ENCODE measurements around the gene ANK2.

Gene ANK2

DNA sequence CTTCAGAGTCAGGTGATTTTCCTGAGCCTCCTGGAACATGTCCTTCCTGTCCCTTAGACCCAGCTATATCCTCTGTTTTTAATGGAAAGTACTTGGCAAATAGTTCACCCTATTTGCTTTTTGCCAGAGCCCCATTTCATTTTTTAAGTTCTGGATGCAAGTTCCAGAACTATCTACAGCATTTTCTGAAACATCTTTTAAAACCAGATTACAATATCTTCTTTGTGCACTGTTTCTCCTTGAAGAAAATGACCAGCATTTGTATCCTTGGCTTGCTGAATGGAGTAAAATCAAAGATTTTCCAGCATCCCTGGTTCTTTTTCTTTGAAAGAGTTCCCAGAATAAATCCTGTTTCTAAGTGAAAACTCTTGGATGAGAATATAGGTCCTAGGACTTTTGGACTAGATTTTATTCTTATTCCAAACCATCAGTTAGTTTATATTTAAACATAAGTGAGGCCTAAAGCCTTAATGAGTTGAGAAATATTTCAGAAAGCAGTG, 224.3 kb downstream of the ANK2 start:
- no peak for FAIRE-seq
- DNase-seq (ENCODE audit: insufficient read length, low spot score), result no peak

DNA sequence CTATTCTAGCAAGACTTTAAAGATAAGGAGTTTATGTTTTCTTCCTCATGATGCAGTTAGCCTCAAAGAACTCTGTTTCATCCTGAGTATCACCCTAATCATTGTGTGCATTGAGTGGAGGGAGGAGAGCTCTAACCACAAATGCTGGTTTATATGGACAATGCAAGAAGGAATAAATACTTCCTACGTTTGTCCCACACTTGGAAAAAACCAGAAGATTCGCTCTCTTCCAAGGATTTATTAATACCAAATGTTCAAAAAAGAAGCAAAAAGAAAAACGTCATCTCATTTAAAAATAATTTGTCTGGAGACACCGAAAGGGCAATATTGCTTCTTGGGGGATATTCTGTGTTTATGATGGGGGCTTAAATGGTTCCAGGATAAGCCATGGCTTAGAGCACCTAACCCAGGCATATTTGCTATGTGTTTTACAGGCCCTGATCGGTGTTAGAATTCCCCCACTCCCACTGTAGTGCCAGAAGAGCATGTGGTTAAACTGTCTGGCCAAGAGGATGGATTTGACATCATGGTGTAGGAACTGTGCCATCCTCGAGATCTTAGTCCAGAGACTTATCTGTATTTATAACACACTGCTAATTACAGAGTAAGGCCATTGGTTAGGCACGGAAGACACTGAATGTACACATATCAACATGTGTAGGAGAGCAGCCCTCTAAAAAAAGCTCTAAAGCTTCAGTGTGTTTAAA, 227.2 kb downstream of the ANK2 start:
- FAIRE-seq, result no peak
- no peak for DNase-seq (ENCODE audit: insufficient read length, low spot score)

DNA sequence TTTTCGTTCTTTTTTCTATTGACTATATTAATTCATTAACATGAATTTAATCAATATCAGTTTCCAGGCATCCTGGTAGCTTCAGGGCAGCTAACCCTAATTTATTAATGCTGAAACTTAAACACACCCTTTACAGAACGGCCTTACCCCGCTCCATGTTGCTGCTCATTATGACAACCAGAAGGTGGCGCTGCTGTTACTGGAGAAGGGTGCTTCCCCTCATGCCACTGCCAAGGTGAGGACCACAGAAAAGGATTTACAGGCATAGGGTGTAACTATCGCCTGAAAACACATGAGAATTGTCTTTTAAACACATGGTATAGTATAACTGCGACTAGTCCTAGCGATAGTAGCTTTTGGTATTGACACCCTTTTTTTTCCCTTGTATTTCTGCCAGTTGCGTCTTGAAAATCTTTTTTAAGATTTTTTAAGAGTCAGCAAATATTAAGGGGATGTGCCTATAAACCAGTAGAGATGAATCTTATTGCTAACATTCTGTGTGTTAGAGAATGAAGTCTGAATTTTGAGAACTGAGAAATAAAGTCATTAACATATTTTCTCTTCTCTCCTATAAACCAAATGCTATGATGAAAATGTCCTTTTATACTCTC, 229.0 kb downstream of the ANK2 start:
- FAIRE-seq (peak; percentile 69), DNase-seq (ENCODE audit: insufficient read length, low spot score) (peak; percentile 73)

DNA sequence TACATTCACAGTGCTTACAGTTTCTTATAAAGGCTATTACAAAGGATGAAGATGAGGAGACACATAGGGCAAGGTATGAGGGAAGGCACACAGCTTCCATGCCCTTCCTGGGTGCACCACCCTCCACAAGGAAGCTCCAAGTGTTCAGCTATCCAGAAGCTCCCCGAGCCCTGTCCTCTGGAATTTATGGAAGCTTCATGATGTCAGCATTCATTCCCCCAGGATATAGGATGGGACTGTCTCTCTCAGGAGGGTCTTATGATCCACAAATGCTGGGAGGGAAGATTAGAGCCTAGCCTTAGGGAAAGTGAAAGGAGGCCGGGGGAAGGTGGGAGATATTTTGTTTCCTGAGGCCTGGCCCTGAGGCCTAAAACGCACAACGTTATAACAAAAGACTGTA, 236.0 kb downstream of the ANK2 start:
- DNase-seq (ENCODE audit: insufficient read length, low spot score) (no peak), FAIRE-seq (no peak)

DNA sequence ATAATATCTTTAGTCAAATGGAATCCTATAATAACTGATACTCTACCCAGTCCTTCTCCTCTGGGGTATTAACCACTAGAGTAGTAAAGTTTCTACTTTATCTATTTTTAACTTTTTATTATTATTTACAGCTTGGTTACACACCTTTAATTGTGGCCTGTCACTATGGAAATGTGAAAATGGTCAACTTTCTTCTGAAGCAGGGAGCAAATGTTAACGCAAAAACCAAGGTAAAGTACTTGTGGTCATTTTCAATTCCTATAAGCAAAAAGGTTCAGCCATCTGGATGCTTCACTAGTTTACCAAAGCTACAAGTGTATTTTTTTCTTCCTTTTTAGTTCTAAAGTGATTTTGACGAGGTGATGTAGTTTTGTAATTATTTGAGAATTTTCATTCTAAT, 238.8 kb downstream of the ANK2 start:
- DNase-seq (ENCODE audit: insufficient read length, low spot score), result no peak
- no peak for FAIRE-seq

DNA sequence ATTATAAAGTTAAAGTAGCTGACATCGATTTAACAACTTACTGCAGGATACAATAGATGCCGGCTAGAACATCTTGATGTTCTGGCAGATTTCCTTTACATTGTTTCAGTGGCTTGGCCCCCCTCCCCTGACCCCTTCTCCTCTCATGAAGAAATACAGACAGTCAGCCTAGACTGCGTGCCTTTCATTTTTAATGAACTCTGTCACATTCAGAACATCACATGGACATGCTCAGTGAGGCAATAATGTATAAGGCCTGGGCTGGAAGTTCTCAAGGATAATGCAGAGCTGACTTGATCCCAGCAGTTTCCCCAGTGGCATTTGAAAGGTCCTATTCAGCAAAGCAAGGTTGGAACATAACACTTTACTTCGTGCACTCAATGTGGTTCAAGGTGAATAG, 239.2 kb downstream of the ANK2 start:
- DNase-seq (ENCODE audit: insufficient read length, low spot score) (no peak), FAIRE-seq (no peak)

DNA sequence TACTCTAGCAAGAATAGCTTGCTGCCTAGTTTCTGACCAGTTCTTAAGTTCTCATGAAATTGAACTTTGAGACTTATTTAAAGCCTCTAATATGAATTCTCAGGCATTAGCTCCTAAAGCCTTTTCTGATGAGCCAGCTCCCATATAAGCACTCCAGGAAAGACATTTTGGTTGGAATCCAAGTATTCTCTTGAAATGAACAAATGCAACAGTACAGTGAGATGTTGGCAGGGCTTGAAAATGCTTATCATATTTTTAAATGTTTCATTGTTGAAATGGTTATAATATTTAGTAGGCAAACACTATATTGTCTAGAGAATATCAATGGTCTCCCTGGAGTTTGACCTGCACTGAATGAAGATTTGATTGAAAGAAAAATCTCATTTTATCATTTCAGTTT, 240.3 kb downstream of the ANK2 start:
- no peak for FAIRE-seq
- DNase-seq (ENCODE audit: insufficient read length, low spot score), result no peak

DNA sequence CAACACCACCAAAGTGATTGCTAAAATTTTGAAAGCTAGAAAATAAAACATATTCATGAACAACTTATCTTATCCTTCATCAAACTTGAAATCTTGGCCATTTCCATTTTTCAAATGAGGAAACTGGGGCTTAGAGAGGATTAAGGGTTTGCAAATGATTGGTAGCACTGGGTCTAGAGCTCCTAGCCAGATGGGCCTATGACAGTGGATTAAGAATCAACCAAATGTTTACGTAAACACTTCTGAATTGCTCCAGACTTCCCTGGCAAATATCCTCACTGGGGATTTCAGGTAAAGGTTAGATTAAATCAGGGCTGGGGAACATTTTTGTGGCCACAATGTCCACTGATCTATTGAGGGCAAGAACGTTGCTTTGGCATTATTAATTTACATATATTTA, 241.2 kb downstream of the ANK2 start:
- DNase-seq (ENCODE audit: insufficient read length, low spot score) (no peak), FAIRE-seq (no peak)

DNA sequence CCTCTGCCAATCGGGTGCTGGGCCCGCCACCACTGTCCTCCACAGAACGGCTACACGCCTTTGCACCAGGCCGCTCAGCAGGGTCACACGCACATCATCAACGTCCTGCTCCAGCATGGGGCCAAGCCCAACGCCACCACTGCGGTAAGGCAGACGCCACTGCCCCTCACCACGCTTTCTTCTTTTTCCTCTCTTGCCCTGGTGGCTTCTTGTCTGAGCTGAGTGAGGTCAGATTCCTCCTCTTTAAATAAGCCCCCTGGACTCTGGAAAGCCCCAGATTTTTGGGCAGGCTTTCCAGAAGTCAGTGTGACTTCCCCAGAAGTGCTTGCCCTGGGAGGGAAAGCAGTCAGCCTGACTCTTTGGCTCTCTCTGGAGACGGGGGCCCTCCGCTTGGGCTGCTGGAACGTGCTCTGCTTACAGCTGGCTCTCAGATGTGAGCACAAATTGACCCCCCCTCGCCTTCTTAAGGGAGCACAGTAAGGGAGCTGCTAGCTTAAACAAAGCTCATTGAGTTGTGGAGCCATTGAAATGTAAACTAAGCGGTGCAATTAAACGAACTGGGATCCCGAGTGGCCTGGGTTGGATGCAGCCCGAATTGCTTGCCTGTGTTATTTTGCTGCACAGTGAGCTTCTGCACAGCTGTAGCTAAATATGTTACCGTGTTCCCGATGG, 243.1 kb downstream of the ANK2 start:
- DNase-seq (ENCODE audit: insufficient read length, low spot score), result no peak
- no peak for FAIRE-seq

DNA sequence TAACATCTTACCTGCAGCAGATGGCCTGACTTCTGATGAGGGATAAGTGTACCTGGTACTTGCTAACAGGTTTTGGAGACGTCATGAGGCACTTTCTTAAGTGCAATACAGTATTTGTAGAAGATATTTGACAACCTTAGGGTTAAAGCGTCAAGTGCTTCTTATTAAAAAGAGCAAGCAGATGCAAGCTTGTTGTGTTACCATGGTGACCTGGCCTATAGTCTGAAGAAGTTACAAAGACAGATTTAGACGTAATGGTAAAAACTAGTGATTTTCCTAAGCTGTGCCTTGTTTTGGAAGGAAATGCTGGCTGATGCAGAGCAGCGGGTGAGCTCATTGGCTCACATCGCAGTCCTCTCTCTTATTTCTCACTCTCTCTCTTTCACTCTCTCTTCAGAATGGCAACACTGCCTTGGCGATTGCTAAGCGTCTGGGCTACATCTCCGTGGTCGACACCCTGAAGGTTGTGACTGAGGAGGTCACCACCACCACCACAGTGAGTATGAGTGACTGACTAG, 243.6 kb downstream of the ANK2 start:
- DNase-seq (ENCODE audit: insufficient read length, low spot score) (no peak), FAIRE-seq (no peak)

DNA sequence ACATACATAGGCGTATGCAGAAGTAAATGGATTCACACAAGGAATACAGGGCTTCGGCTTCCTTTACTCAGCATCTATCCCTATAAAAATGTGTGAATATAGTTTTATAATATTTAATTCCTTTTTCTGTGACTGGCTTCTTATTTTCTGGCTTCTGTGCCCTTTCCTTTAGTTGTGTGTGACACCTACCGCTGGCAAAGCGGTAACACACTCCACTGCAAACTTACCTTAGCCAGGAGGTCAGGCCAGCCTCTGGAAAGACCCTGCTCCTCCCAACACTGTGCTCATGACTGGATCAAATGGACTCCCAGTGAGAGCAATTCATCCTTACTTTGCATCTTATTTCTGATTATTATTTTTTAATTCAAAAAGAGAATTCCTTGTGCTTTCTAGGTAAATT, 244.2 kb downstream of the ANK2 start:
- no peak for DNase-seq (ENCODE audit: insufficient read length, low spot score)
- no peak for FAIRE-seq

DNA sequence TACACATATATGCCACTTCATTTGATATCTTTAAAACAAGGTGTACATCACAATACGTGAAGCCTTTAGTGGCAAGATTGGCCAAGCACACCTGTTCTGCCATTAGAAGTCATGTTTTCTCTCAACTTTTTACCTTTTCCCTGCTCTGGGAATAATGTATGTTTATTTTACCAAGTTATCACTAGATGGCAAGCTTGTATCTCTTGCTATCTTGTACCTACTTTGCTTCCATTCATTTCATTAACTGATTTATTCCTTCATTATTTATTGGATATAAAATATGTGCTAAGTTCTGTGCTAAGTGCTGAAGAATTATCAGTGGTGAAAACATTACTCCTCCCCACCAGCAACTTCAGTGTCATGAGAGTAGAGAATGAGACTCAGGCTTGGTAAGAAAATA, 245.5 kb downstream of the ANK2 start:
- no peak for FAIRE-seq

DNA sequence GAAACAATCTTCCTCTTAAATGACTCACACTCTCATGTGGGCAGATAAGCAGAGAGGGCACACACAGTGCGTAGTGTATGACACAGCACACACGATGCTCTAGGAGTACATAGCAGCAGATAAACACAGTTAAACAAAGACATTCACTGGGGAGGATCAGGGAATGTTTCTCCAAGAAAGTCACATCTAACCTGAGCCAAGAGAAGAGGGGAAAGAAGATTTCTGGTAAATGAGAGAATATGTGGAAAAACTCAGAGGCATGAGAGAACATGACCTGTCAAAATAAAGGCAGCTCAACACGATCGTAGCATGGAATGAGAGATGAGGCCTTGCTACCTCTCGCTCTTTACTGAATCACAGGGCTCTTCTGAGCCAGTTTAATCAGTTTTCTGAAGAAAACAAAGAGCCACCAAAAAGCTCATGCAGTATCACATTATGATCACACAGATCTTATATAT, 251.0 kb downstream of the ANK2 start:
- FAIRE-seq (no peak), DNase-seq (ENCODE audit: insufficient read length, low spot score) (no peak)

More for the DNA sequence above, 245.5 kb downstream of the ANK2 start:
- DNase-seq (ENCODE audit: insufficient read length, low spot score), result no peak

DNA sequence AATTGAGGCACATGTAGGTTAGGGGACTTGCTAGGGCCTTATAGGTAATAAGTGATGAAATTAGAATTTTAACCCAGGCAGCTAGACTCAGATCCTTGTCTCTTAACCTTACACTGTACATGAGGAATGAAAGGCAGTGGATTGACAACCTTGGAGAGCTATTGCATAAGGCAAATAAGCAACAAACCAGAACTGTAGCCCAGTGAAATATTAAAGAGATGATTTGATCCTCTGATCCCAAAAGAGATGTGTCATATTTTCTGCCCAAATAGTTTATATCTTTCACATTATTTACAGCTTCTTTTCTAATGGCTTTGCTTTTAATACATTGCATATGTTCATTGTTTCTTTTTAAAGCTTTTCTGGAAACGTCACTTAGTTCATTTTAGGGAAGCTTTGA, 252.6 kb downstream of the ANK2 start:
- FAIRE-seq (no peak), DNase-seq (ENCODE audit: insufficient read length, low spot score) (no peak)

DNA sequence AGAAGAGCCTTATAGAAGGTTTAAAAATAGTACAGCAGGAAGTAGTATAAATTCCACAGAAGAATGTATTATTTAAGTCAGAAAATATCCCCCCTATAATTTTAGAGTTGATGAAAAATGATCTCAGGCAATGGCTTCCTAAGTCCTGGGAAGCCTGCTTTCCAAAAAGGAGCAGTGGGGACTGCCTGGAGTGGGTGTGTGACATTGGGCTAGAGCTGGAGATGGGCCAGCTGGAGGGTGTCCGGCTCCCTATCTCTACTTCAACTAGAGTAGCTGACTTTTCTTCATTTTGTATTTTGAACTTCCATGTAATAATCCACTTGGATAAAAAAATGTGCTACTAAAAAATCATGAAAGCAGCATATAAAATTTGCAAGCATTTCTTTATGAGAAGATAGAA, 253.9 kb downstream of the ANK2 start:
- no peak for DNase-seq (ENCODE audit: insufficient read length, low spot score)
- FAIRE-seq, result no peak

DNA sequence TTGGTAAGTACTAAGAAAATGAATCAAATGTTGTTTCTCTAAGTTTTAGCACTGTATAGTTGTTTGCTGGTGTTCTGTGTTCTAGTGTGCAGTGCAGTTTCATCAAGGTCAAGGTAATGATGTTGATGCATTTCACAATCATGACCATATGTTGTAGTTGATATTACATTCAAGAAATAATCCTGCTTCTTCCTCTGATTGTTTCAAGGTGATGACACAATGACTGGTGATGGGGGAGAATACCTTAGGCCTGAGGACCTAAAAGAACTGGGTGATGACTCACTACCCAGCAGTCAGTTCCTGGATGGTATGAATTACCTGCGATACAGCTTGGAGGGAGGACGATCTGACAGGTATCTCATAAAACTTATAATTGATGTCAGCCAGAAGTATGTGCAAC, 261.6 kb downstream of the ANK2 start:
- peak; percentile 62 for FAIRE-seq
- DNase-seq (ENCODE audit: insufficient read length, low spot score), result no peak

DNA sequence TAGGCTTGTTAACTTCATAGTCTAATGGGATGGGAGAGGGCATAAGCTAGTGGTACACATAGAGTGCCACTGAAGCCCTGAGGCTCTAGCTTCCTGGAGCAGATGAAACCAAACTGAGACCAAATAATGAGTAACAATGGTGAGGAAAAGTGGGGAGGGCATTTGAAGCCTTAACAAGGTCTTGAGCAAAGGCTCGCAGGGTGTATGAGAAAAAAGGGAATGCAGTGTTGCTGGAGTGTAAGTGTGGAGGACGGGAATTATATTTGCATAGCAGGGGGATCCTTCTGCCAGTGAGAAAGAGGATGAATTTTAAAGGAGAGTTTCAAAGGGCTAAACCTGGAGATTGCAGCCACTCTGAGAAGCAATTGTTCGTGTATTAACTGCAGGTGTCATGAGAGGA, 263.1 kb downstream of the ANK2 start:
- DNase-seq (ENCODE audit: insufficient read length, low spot score) (no peak), FAIRE-seq (no peak)

DNA sequence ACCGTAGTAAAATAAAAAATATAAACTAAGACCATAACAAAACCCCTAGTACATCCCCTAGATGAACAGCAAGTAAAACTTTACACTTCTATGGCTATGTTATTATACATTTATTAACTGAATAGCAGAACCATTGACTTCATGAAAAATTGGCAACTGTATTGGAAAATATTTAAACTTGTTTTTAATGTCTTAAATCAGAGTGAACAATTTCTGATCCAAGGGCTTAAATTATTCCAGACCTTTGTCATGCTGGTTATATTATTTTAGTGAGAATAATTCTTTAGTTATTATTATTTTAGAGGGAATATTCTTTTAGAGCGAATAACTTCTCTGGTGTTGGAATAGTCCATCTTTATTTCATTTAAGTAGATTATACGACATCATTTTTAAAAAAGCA, 265.0 kb downstream of the ANK2 start:
- no peak for DNase-seq (ENCODE audit: insufficient read length, low spot score)
- FAIRE-seq, result no peak

DNA sequence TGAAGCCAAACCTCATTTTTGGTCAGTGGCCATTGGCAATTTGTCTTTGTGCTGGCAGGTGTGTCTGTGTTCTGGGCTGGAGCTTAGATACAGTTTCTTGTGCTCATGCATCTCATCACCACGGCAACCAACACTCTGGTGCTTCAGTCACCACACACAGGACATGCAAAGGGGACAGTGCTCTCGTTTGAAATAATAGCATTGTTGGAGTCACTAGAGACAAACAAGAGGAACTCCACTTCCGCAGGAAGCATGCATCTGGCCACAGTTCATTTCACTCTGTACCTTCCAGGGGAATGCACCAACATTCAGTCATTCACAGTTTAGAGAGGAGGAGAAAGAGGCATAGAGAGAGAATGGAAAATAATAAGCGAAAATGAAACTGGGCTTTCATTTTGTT, 267.4 kb downstream of the ANK2 start:
- FAIRE-seq, result peak; percentile 20
- no peak for DNase-seq (ENCODE audit: insufficient read length, low spot score)

DNA sequence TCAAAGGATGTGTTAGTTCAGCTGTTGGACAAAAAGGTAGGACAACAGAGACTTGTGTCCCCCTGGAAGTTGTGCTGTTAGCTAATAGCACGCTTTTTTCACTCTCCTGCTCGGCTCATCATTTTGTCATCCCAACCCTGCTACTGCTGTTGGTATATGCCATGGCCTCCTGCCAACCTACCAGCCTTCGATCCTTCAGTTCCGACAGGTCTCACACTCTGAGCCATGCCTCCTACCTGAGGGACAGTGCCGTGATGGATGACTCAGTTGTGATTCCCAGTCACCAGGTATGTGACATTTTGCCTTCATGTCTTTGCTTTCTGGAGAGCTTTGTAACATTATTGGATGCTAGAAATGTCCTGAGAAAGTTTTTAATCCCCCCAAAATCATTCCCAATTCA, 268.1 kb downstream of the ANK2 start:
- DNase-seq (ENCODE audit: insufficient read length, low spot score) (no peak), FAIRE-seq (no peak)

DNA sequence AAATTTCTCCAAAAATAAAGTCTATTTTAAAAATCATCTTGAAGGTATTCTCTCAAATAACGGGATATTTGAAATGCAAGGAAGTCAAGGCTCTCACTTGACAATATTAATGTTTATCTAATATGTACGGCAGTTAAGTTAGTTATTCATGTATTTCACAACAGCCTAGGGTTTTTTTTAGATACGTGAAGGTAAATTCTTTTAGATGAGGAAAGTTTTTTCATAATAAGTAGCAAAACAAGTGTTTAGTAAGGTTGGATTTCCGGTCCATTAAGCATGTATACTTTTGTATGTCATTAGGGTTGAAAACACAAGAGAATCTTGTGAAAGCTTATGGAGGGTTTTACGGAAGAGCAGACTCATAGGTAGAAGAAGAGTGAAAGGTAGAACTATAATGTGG, 273.3 kb downstream of the ANK2 start:
- no peak for FAIRE-seq
- no peak for DNase-seq (ENCODE audit: insufficient read length, low spot score)
